Fibroblast of lung (primary cell): ENCODE results near the gene ADAMTSL1. TPM values are rescaled to one million over a fixed set of nuclear protein-coding genes. Genes with fewer than 3 reads are reported as not detected.

Experiments
- DNase-seq, 2 donors: peaks; one replicate each; pipeline versions ENCODE4 v3.0.0 to v3.0.0-alpha.2; 2010; ENCODE audit warnings: low read depth in 2 of 2
- H2AFZ ChIP-seq: 2 replicates; pipeline ENCODE4 v1.5.1; 2012; ENCODE audit warnings: low read length, control low read depth, inconsistent platforms
- H3K27ac ChIP-seq: 2 replicates; pipeline ENCODE4 v1.5.1; 2011; ENCODE audit warnings: low read length, control low read depth; ENCODE audit not compliant: insufficient read depth
- H3K27me3 ChIP-seq: 2 replicates; pipeline ENCODE4 v1.5.1; 2011; ENCODE audit warnings: mild to moderate bottlenecking, low read length; ENCODE audit not compliant: control insufficient read depth, insufficient read depth
- H3K36me3 ChIP-seq: 2 replicates; pipeline ENCODE4 v1.5.1; 2011; ENCODE audit warnings: low read length; ENCODE audit not compliant: control insufficient read depth, insufficient read depth
- H3K4me1 ChIP-seq: 2 replicates; pipeline ENCODE4 v1.5.1; 2011; ENCODE audit warnings: low read length; ENCODE audit not compliant: control insufficient read depth, insufficient read depth; ENCODE audit errors: extremely low read depth
- H3K4me2 ChIP-seq: 2 replicates; pipeline ENCODE4 v1.5.1; 2011; ENCODE audit warnings: low read length, control low read depth; ENCODE audit not compliant: insufficient read depth; ENCODE audit errors: extremely low read depth
- H3K4me3 ChIP-seq, 4 experiments: fragments of 200-600 bp in 1 of 4; sonication (generic) in 1 of 4; replicated peaks in 1 of 4; 2 replicates each; pipeline ENCODE4 v1.5.1; 2011 to 2016; ENCODE audit warnings: low read length in 4 of 4, low read depth in 3 of 4, mild to moderate bottlenecking in 3 of 4, control low read depth in 2 of 4, inconsistent platforms in 1 of 4, mixed read lengths in 1 of 4; ENCODE audit not compliant: insufficient read depth in 1 of 4; ENCODE audit errors: control extremely low read depth in 1 of 4
- H3K79me2 ChIP-seq: 2 replicates; pipeline ENCODE4 v1.5.1; 2012; ENCODE audit warnings: mild to moderate bottlenecking, low read length, inconsistent platforms; ENCODE audit not compliant: control insufficient read depth, insufficient read depth
- H3K9ac ChIP-seq: 2 replicates; pipeline ENCODE4 v1.5.1; 2011; ENCODE audit warnings: mild to moderate bottlenecking, low read length, control low read depth; ENCODE audit not compliant: insufficient read depth
- H3K9me3 ChIP-seq: 2 replicates; pipeline ENCODE4 v1.5.1; 2012; ENCODE audit warnings: low read depth, low read length; ENCODE audit not compliant: control insufficient read depth, insufficient read depth
- H4K20me1 ChIP-seq: 2 replicates; pipeline ENCODE4 v1.5.1; 2011; ENCODE audit warnings: low read length; ENCODE audit not compliant: control insufficient read depth, insufficient read depth; ENCODE audit errors: extremely low read depth
- EZH2 ChIP-seq: IDR thresholded peaks from 2 replicates; pipeline ENCODE4 v1.5.1; 2012; ENCODE audit warnings: low read length, control low read depth, mild to moderate bottlenecking; ENCODE audit errors: missing control alignments
- polyA plus RNA-seq, 2 donors: library from polyadenylated mRNA; depleted of rRNA in 1 of 2; stranded (reverse) in 1 of 2; unstranded in 1 of 2; fragments of >200 nt; gene quantifications; 2 replicates each; pipeline ENCODE4 v1.2.1, GENCODE V29; 2011 to 2012; ENCODE audit warnings: missing spikeins in 1 of 2
- total RNA-seq: library from RNA; depleted of rRNA; stranded (reverse); fragments of >200 nt; gene quantifications from 2 replicates; pipeline ENCODE4 v1.2.1, GENCODE V29; 2014
- TF ChIP-seq, protein P1 (sequence below), 2 donors: IDR thresholded peaks in 1 of 2; conservative IDR thresholded peaks in 1 of 2; 1 replicate in 1 of 2; 2 replicates in 1 of 2; pipeline ENCODE4 v1.5.1; 2011 to 2012; ENCODE audit warnings: low read length in 2 of 2, control low read depth in 1 of 2, inconsistent platforms in 1 of 2, low read depth in 1 of 2, mild to moderate bottlenecking in 1 of 2

The ADAMTSL1 gene
- total and polyA plus RNA-seq, 2 donors (not counting 1 experiment from before 2014, with no cell fraction given), result 19.3 to 27.9 TPM

DNA sequence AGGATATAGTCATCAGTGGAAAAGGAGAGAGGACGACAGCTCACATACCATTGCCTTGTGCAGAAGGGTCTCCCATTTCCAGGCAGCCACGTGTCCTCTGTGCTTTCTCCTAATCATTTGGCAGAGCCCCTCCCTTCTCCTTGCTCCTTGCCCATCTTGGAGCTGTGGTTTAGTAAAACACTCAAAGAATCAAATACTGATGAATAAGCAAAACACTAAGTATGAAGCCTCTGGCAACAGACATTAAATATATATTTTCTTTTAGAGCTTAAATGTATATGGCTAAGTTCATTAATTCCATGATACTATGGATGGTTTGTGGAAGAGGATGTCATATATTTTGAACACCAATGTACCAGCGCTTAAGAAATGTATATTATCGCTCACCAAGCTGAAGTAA lies 280.6 kb downstream of the ADAMTSL1 start:
- no peaks in the 10 kb centered on the region for H3K79me2 ChIP-seq
- no peak overlapping the region for H2AFZ ChIP-seq
- no peak overlapping the region for H3K27ac ChIP-seq
- H4K20me1 ChIP-seq, result no peaks in the 10 kb centered on the region
- H3K4me2 ChIP-seq, result no peak overlapping the region
- no peaks in the 10 kb centered on the region for H3K27me3 ChIP-seq
- no peaks in the 10 kb centered on the region for H3K9me3 ChIP-seq
- no peak for DNase-seq
- no peak overlapping the region for H3K4me3 ChIP-seq
- peaks cover 1% of the 10 kb centered on the region for H3K36me3 ChIP-seq
- no peak overlapping the region for H3K9ac ChIP-seq
- peaks cover 3% of the 10 kb centered on the region for H3K4me1 ChIP-seq
- no peak for TF ChIP-seq EZH2
- TF ChIP-seq, protein P1, sequence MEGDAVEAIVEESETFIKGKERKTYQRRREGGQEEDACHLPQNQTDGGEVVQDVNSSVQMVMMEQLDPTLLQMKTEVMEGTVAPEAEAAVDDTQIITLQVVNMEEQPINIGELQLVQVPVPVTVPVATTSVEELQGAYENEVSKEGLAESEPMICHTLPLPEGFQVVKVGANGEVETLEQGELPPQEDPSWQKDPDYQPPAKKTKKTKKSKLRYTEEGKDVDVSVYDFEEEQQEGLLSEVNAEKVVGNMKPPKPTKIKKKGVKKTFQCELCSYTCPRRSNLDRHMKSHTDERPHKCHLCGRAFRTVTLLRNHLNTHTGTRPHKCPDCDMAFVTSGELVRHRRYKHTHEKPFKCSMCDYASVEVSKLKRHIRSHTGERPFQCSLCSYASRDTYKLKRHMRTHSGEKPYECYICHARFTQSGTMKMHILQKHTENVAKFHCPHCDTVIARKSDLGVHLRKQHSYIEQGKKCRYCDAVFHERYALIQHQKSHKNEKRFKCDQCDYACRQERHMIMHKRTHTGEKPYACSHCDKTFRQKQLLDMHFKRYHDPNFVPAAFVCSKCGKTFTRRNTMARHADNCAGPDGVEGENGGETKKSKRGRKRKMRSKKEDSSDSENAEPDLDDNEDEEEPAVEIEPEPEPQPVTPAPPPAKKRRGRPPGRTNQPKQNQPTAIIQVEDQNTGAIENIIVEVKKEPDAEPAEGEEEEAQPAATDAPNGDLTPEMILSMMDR (conservative IDR thresholded peaks at IDR 0.05 in 1 of 2, IDR thresholded peaks at IDR 0.05 in 1 of 2; ENCODE audit: low read depth in 1 of 2, low read length in 2 of 2), result no peak

DNA sequence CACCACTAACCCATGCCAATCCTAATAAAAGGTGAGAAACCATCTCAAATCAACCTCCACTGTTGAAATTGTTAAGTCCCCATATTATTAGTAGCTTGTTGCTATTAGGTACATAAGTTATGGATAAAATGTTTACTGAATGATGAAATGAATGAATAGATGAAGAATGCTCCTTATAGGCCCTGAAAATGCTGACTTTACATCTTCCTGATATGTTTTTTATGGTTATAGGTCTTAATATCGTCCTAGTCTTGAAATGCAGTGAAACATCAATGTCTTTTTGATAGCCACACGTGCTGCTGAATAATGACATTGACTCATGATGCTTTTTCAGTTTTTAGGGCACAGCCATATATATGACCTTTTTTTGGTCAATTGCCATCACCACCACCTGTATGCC lies 281.3 kb downstream of the ADAMTSL1 start:
- TF ChIP-seq, protein P1 (conservative IDR thresholded peaks at IDR 0.05 in 1 of 2, IDR thresholded peaks at IDR 0.05 in 1 of 2; ENCODE audit: low read depth in 1 of 2, low read length in 2 of 2), result no peak
- TF ChIP-seq EZH2, result no peak
- Histone ChIP-seq H3K4me3 (no peak overlapping the region), H3K36me3 (peaks cover 1% of the 10 kb centered on the region), H2AFZ (no peak overlapping the region), H3K9ac (no peak overlapping the region), H3K27me3 (no peaks in the 10 kb centered on the region), H3K4me1 (peaks cover 3% of the 10 kb centered on the region), H3K79me2 (no peaks in the 10 kb centered on the region), H4K20me1 (no peaks in the 10 kb centered on the region), H3K27ac (no peak overlapping the region), H3K9me3 (no peaks in the 10 kb centered on the region), H3K4me2 (no peak overlapping the region)
- no peak for DNase-seq

DNA sequence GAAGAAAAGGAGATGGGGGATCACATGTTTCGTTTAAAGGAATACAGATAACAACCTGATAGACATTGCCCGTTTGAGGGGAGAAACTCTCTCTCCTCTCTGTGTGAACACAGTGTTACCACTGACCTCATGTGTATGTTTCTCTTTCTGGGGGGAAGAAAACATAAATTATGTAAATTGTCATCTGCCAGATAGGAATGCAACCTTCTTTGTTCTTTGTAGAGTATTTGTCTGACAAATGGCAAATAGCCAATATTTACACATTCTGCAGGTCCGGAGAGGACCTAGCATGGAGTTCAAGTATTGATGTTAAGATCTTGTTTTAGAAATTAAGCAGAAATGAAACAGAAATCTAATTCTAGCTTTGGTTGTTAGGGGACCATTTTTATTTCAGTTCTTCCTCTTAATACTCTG lies 282.8 kb downstream of the ADAMTSL1 start:
- Histone ChIP-seq H3K4me2 (no peak overlapping the region), H3K9ac (no peak overlapping the region), H3K27me3 (no peaks in the 10 kb centered on the region), H2AFZ (no peak overlapping the region), H3K79me2 (no peaks in the 10 kb centered on the region), H3K4me1 (peaks cover 3% of the 10 kb centered on the region), H3K9me3 (no peaks in the 10 kb centered on the region), H3K27ac (no peak overlapping the region), H3K36me3 (no peaks in the 10 kb centered on the region), H4K20me1 (no peaks in the 10 kb centered on the region), H3K4me3 (no peak overlapping the region)
- TF ChIP-seq EZH2, result no peak
- TF ChIP-seq, protein P1 (conservative IDR thresholded peaks at IDR 0.05 in 1 of 2, IDR thresholded peaks at IDR 0.05 in 1 of 2; ENCODE audit: low read depth in 1 of 2, low read length in 2 of 2), result no peak
- no peak for DNase-seq
